ENCODE data around the gene PDE8A.
A peak's percentile ranks its signal among the peaks of the same experiment; 100 is the strongest.

PDE8A gene

DNA sequence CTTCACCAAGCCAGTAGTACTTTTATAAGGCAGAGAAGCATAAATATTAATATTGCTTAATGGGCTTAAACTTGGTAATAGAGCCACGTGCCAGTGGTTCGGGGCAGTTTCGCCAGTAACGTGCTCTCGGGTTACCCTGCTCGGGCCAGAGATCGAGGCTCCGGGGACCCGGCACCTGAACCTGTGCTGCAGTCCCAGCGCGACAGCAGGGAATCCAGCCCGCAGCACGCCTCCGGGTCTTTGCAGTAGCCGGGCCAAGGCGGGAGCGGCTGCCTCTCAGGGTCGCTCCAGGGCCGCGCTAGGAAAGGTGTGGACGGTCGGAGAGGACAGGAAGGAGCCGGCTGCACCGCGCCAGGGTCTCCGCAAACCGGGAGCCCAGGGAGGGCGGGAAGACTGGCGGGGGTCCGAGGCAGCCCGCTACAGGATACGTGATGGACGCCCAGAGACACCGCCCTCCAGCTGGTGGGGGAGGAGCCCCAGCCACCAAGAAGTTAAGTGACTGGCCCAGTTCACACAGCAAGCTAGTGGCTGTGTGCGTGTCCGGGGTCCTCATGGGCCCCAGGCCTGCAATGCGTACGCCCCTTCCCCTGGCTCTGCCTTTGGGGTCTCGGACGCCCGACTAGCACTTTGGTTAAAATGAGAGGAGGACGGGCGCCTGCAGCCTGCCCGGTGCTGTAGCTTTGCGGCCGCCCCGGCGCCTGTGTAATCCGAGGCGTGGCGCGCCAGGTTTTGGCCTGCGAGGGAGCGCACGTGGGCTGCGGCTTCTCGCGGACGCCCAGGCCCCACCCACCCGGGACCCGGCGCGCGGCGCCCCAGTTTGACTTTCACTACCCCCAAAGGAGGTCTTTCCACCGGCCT, 1.2 kb upstream of the PDE8A start (continued):
- TF ChIP-seq ZNF76 (tag by site-specific recombination; IDR thresholded peaks at IDR 0.05; ENCODE audit: borderline replicate concordance, low read depth) (peak; percentile 74), GLI4 (tag by site-specific recombination; IDR thresholded peaks at IDR 0.05) (no peak)
- TF ChIP-seq, protein P1, sequence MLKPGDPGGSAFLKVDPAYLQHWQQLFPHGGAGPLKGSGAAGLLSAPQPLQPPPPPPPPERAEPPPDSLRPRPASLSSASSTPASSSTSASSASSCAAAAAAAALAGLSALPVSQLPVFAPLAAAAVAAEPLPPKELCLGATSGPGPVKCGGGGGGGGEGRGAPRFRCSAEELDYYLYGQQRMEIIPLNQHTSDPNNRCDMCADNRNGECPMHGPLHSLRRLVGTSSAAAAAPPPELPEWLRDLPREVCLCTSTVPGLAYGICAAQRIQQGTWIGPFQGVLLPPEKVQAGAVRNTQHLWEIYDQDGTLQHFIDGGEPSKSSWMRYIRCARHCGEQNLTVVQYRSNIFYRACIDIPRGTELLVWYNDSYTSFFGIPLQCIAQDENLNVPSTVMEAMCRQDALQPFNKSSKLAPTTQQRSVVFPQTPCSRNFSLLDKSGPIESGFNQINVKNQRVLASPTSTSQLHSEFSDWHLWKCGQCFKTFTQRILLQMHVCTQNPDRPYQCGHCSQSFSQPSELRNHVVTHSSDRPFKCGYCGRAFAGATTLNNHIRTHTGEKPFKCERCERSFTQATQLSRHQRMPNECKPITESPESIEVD (tag by site-specific recombination; IDR thresholded peaks at IDR 0.05): no peak

DNA sequence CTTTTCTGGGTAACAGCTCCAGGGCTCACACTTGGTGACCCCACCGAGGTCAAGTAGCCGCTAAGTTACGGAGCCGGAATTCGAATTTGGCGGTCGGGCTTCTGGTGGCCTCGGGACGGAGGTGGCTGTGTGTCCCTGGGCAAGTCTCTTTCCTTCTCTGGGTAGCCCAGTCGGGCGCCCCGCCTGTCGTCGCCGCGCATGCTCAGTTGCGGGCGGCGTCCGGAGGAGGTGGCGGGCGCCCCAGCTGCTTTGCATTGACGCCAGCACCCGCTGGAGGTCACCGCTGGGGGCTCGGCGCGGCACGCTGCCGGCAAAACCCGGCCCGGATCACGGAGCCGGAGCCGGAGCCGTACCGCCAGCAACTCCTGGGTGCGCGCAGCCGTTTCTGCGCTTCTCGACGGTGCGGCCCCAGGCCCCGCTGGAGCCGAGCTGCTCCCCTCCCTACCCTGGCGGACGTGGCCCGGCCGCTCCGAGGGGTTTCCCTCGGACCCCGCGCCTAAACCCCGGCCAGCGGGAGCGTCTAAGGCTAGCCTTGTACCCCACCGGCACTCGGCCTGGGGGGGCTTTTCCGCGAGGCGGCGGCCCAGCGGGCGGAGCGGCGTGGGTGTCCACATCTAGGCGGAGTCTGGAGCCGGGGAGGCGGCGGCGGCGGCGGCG, 474 bp upstream of the PDE8A start:
- Histone ChIP-seq H3K27ac (ENCODE audit: extremely low read depth, low read depth, low read length) (peak overlapping the region; percentile 77), H3K9me3 (ENCODE audit: control insufficient read depth, insufficient read depth, low read depth, low read length) (no peaks in the 10 kb centered on the region), H3K36me3 (ENCODE audit: control insufficient read depth in 2 of 2, insufficient read depth in 1 of 2, low read length in 2 of 2) (no peaks in the 10 kb centered on the region), H3K4me1 (ENCODE audit: control insufficient read depth, insufficient read depth, low read length) (peaks cover 21% of the 10 kb centered on the region), H3K4me3 (ENCODE audit: low read depth, low read length) (peak overlapping the region; percentile 76)
- POLR2A ChIA-PET: interaction anchor here (0.6 to 1.9 kb wide), 11 partner anchors 11 to 415 kb away, joined by 3 to 7 read pairs (median 5); partner anchors contain the start of gene SEC11A
- CTCF ChIA-PET: interaction anchor here (0.7 to 1.5 kb wide), 7 partner anchors 61 to 403 kb away, joined by 3 to 5 read pairs (median 4); no protein-coding TSS in a partner anchor
- TF ChIP-seq ZNF658 (tag by site-specific recombination; IDR thresholded peaks at IDR 0.05): no peak
- no peak for TF ChIP-seq ZNF530 (tag by site-specific recombination; IDR thresholded peaks at IDR 0.05; ENCODE audit: low read depth)
- TF ChIP-seq ZFP41 (tag by site-specific recombination; IDR thresholded peaks at IDR 0.05; ENCODE audit: borderline replicate concordance): no peak
- TF ChIP-seq ZNF621 (tag by site-specific recombination; IDR thresholded peaks at IDR 0.05): no peak
- no peak for TF ChIP-seq ZNF274 (IDR thresholded peaks at IDR 0.05; ENCODE audit: low read length)
- TF ChIP-seq ZNF274 (tag by site-specific recombination; IDR thresholded peaks at IDR 0.05; ENCODE audit: borderline replicate concordance): no peak
- no peak for TF ChIP-seq ZNF19 (tag by site-specific recombination; IDR thresholded peaks at IDR 0.05; ENCODE audit: low read depth)
- TF ChIP-seq ZNF626 (tag by site-specific recombination; IDR thresholded peaks at IDR 0.05): no peak
- TF ChIP-seq, protein P2, sequence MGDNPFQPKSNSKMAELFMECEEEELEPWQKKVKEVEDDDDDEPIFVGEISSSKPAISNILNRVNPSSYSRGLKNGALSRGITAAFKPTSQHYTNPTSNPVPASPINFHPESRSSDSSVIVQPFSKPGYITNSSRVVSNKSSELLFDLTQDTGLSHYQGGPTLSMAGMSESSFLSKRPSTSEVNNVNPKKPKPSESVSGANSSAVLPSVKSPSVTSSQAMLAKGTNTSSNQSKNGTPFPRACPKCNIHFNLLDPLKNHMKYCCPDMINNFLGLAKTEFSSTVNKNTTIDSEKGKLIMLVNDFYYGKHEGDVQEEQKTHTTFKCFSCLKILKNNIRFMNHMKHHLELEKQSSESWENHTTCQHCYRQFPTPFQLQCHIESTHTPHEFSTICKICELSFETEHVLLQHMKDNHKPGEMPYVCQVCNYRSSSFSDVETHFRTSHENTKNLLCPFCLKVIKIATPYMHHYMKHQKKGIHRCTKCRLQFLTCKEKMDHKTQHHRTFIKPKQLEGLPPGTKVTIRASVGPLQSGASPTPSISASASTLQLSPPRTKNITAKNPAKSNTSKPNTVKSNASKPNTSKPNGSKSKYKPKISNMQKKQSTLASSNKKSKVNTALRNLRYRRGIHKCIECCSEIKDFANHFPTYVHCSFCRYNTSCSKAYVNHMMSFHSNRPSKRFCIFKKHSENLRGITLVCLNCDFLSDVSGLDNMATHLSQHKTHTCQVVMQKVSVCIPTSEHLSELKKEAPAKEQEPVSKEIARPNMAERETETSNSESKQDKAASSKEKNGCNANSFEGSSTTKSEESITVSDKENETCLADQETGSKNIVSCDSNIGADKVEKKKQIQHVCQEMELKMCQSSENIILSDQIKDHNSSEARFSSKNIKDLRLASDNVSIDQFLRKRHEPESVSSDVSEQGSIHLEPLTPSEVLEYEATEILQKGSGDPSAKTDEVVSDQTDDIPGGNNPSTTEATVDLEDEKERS (tag by site-specific recombination; IDR thresholded peaks at IDR 0.05): peak; percentile 85; the same call in 1 of the 2 replicates
- TF ChIP-seq ZFHX2 (tag by site-specific recombination; conservative IDR thresholded peaks at IDR 0.05): peak; percentile 80
- TF ChIP-seq, protein P3, sequence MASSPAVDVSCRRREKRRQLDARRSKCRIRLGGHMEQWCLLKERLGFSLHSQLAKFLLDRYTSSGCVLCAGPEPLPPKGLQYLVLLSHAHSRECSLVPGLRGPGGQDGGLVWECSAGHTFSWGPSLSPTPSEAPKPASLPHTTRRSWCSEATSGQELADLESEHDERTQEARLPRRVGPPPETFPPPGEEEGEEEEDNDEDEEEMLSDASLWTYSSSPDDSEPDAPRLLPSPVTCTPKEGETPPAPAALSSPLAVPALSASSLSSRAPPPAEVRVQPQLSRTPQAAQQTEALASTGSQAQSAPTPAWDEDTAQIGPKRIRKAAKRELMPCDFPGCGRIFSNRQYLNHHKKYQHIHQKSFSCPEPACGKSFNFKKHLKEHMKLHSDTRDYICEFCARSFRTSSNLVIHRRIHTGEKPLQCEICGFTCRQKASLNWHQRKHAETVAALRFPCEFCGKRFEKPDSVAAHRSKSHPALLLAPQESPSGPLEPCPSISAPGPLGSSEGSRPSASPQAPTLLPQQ (tag by site-specific recombination; IDR thresholded peaks at IDR 0.05): peak; percentile 82
- TF ChIP-seq ZNF747 (tag by site-specific recombination; IDR thresholded peaks at IDR 0.05): no peak
- TF ChIP-seq, protein P4, sequence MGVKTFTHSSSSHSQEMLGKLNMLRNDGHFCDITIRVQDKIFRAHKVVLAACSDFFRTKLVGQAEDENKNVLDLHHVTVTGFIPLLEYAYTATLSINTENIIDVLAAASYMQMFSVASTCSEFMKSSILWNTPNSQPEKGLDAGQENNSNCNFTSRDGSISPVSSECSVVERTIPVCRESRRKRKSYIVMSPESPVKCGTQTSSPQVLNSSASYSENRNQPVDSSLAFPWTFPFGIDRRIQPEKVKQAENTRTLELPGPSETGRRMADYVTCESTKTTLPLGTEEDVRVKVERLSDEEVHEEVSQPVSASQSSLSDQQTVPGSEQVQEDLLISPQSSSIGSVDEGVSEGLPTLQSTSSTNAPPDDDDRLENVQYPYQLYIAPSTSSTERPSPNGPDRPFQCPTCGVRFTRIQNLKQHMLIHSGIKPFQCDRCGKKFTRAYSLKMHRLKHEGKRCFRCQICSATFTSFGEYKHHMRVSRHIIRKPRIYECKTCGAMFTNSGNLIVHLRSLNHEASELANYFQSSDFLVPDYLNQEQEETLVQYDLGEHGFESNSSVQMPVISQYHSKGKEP (tag by site-specific recombination; IDR thresholded peaks at IDR 0.05): peak; percentile 72
- peak; percentile 58; the same call in 1 of the 2 replicates for TF ChIP-seq ZNF837 (tag by site-specific recombination; IDR thresholded peaks at IDR 0.05)
- TF ChIP-seq ZNF366 (tag by site-specific recombination; conservative IDR thresholded peaks at IDR 0.05): no peak
- TF ChIP-seq, protein P5, sequence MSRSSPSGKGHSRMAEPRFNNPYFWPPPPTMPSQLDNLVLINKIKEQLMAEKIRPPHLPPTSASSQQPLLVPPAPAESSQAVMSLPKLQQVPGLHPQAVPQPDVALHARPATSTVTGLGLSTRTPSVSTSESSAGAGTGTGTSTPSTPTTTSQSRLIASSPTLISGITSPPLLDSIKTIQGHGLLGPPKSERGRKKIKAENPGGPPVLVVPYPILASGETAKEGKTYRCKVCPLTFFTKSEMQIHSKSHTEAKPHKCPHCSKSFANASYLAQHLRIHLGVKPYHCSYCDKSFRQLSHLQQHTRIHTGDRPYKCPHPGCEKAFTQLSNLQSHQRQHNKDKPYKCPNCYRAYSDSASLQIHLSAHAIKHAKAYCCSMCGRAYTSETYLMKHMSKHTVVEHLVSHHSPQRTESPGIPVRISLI (tag by site-specific recombination; IDR thresholded peaks at IDR 0.05): no peak
- TF ChIP-seq SP2 (tag by site-specific recombination; IDR thresholded peaks at IDR 0.05): peak; percentile 61
- peak; percentile 90 for TF ChIP-seq ZNF76 (tag by site-specific recombination; IDR thresholded peaks at IDR 0.05; ENCODE audit: borderline replicate concordance, low read depth)
- TF ChIP-seq ZNF548 (tag by site-specific recombination; IDR thresholded peaks at IDR 0.05): no peak
- TF ChIP-seq ZBTB48 (tag by site-specific recombination; IDR thresholded peaks at IDR 0.05): peak; percentile 69
